IMR-90 (cell line): ENCODE measurements around the gene ADGRG3. TPM values are rescaled to one million over a fixed set of nuclear protein-coding genes. Genes with fewer than 3 reads are reported as not detected.

Experiments used
- ATAC-seq: fragments of 200-7000 bp; cut with Tn5 transposase; 2 replicates; pipeline ENCODE4 v1.9.1; 2020; ENCODE audit warnings: low read depth, mild to moderate bottlenecking, moderate library complexity
- BruUV-seq: library from RNA; stranded (reverse); fragments of 400-500 nt; replicated peaks from 2 replicates; lab custom pipeline; 2021; lab: Mats Ljungman, UMichigan
- CTCF ChIA-PET: fragments of 300-600 bp; formaldehyde crosslinking; extraction: SDS; loops from one replicate; lab custom pipeline; 2021; ENCODE audit warnings: antibody characterized with exemption; lab: Yijun Ruan, JAX
- POLR2A ChIA-PET: fragments of 300-600 bp; sonication (Branson Sonifier 250); formaldehyde crosslinking; loops from one replicate; lab custom pipeline; 2022; ENCODE audit warnings: antibody characterized with exemption; ENCODE audit not compliant: unreplicated experiment; lab: Charles Lee
- DNase-seq: peaks from one replicate; pipeline ENCODE4 v3.0.0; 2013
- H2AFZ ChIP-seq: replicated peaks from 2 replicates; pipeline ENCODE3; 2013; ENCODE audit warnings: low read length, mild to moderate bottlenecking; ENCODE audit not compliant: poor library complexity
- H2AK5ac ChIP-seq: 2 replicates; pipeline ENCODE4 v1.6.1; 2013; ENCODE audit warnings: low read depth, low read length, inconsistent platforms
- H2AK9ac ChIP-seq: replicated peaks from 2 replicates; pipeline ENCODE3; 2013; ENCODE audit warnings: mild to moderate bottlenecking, low read depth, low read length, moderate library complexity; ENCODE audit not compliant: poor library complexity
- H2BK120ac ChIP-seq: 2 replicates; pipeline ENCODE4 v1.6.1; 2013; ENCODE audit warnings: low read depth, low read length, inconsistent platforms
- H2BK15ac ChIP-seq: 3 replicates; pipeline ENCODE4 v1.6.1; 2013; ENCODE audit warnings: low read depth, low read length, inconsistent platforms
- H2BK20ac ChIP-seq: 2 replicates; pipeline ENCODE4 v1.6.1; 2013; ENCODE audit warnings: low read depth, mild to moderate bottlenecking, inconsistent platforms, low read length, moderate library complexity
- H2BK5ac ChIP-seq: 2 replicates; pipeline ENCODE4 v1.6.1; 2013; ENCODE audit warnings: mild to moderate bottlenecking, low read depth, low read length, inconsistent platforms; ENCODE audit not compliant: poor library complexity, severe bottlenecking
- H3K14ac ChIP-seq: replicated peaks from 2 replicates; pipeline ENCODE4 v1.6.1; 2013; ENCODE audit warnings: low read depth, low read length, inconsistent platforms
- H3K18ac ChIP-seq: 2 replicates; pipeline ENCODE4 v1.6.1; 2013; ENCODE audit warnings: low read depth, low read length, control low read depth
- H3K23ac ChIP-seq: 2 replicates; pipeline ENCODE4 v1.6.1; 2013; ENCODE audit warnings: low read depth, low read length, inconsistent platforms
- H3K27ac ChIP-seq: 2 replicates; pipeline ENCODE4 v1.5.1; 2013; ENCODE audit warnings: mild to moderate bottlenecking, control low read depth, low read length; ENCODE audit not compliant: insufficient read depth
- H3K27me3 ChIP-seq: 2 replicates; pipeline ENCODE4 v1.6.1; 2013; ENCODE audit warnings: low read length; ENCODE audit not compliant: control insufficient read depth, insufficient read depth
- H3K36me3 ChIP-seq: 2 replicates; pipeline ENCODE4 v1.6.1; 2013; ENCODE audit warnings: low read length, mixed read lengths; ENCODE audit not compliant: control insufficient read depth, insufficient read depth
- H3K4ac ChIP-seq: 2 replicates; pipeline ENCODE4 v1.6.1; 2013; ENCODE audit warnings: low read depth, low read length, inconsistent platforms
- H3K4me1 ChIP-seq: 2 replicates; pipeline ENCODE4 v1.6.1; 2013; ENCODE audit warnings: low read length, mixed read lengths; ENCODE audit not compliant: control insufficient read depth, insufficient read depth
- H3K4me2 ChIP-seq: 2 replicates; pipeline ENCODE4 v1.6.1; 2013; ENCODE audit warnings: low read depth, mild to moderate bottlenecking, control low read depth, low read length, moderate library complexity
- H3K4me3 ChIP-seq: 2 replicates; pipeline ENCODE4 v1.5.1; 2013; ENCODE audit warnings: low read depth, mild to moderate bottlenecking, control low read depth, low read length, moderate library complexity; ENCODE audit not compliant: insufficient read depth
- H3K56ac ChIP-seq: 2 replicates; pipeline ENCODE4 v1.6.1; 2013; ENCODE audit warnings: low read length, inconsistent platforms; ENCODE audit not compliant: insufficient read depth; ENCODE audit errors: extremely low read depth
- H3K79me1 ChIP-seq, 2 experiments: 2 replicates each; pipeline ENCODE4 v1.6.1; 2013; ENCODE audit warnings: low read length in 2 of 2, inconsistent platforms in 1 of 2, low read depth in 1 of 2
- H3K9ac ChIP-seq: 2 replicates; pipeline ENCODE4 v1.6.1; 2013; ENCODE audit warnings: low read depth, low read length, control low read depth
- H3K9me1 ChIP-seq: 2 replicates; pipeline ENCODE4 v1.6.1; 2013; ENCODE audit warnings: low read length, inconsistent platforms; ENCODE audit not compliant: insufficient read depth
- H3K9me3 ChIP-seq: 2 replicates; pipeline ENCODE4 v1.6.1; 2013; ENCODE audit warnings: low read length; ENCODE audit not compliant: control insufficient read depth, insufficient read depth
- H4K20me1 ChIP-seq: 2 replicates; pipeline ENCODE4 v1.6.1; 2013; ENCODE audit warnings: low read length, inconsistent platforms; ENCODE audit not compliant: insufficient read depth
- H4K5ac ChIP-seq: 2 replicates; pipeline ENCODE4 v1.6.1; 2013; ENCODE audit warnings: mild to moderate bottlenecking, low read depth, low read length, control low read depth
- H4K8ac ChIP-seq, 2 experiments: 2 replicates each; pipeline ENCODE4 v1.6.1; 2013; ENCODE audit warnings: low read depth in 2 of 2, low read length in 2 of 2, control low read depth in 1 of 2, inconsistent platforms in 1 of 2
- H4K91ac ChIP-seq: 2 replicates; pipeline ENCODE4 v1.6.1; 2013; ENCODE audit warnings: low read depth, low read length, inconsistent platforms; ENCODE audit not compliant: insufficient read depth
- CEBPB ChIP-seq: IDR thresholded peaks from 2 replicates; pipeline ENCODE4 v1.6.1; 2012; ENCODE audit warnings: low read depth, low read length, improper control_type of control experiment
- CHD1 ChIP-seq: IDR thresholded peaks from 2 replicates; pipeline ENCODE4 v1.6.1; 2012; ENCODE audit warnings: low read depth, low read length, improper control_type of control experiment
- FOS ChIP-seq: fragments of 150-350 bp; IDR thresholded peaks from 2 replicates; pipeline ENCODE4 v1.6.1; 2016; ENCODE audit warnings: low read depth, low read length
- MAFK ChIP-seq: IDR thresholded peaks from 2 replicates; pipeline ENCODE4 v1.6.1; 2012; ENCODE audit warnings: low read depth, low read length, improper control_type of control experiment
- MAZ ChIP-seq: IDR thresholded peaks from 2 replicates; pipeline ENCODE4 v1.6.1; 2012; ENCODE audit warnings: low read depth, mild to moderate bottlenecking, low read length, improper control_type of control experiment, moderate library complexity, borderline replicate concordance
- NFE2L2 ChIP-seq: fragments of 150-350 bp; IDR thresholded peaks from 2 replicates; pipeline ENCODE4 v1.6.1; 2016; ENCODE audit warnings: low read depth, mild to moderate bottlenecking, low read length
- POLR2A ChIP-seq: IDR thresholded peaks from 2 replicates; pipeline ENCODE4 v1.6.1; 2012; ENCODE audit warnings: mild to moderate bottlenecking, low read depth, low read length
- RAD21 ChIP-seq: IDR thresholded peaks from 2 replicates; pipeline ENCODE4 v1.6.1; 2012; ENCODE audit warnings: low read length, improper control_type of control experiment
- RCOR1 ChIP-seq: IDR thresholded peaks from 2 replicates; pipeline ENCODE4 v1.6.1; 2012; ENCODE audit warnings: mild to moderate bottlenecking, low read length, improper control_type of control experiment; ENCODE audit not compliant: insufficient replicate concordance
- RFX5 ChIP-seq: IDR thresholded peaks from 2 replicates; pipeline ENCODE4 v1.8.0; 2012; ENCODE audit warnings: low read depth, mild to moderate bottlenecking, low read length, moderate library complexity
- SMC3 ChIP-seq: fragments of 150-350 bp; IDR thresholded peaks from 2 replicates; pipeline ENCODE4 v1.6.1; 2016; ENCODE audit warnings: low read depth, mild to moderate bottlenecking, antibody characterized with exemption, low read length, moderate library complexity
- WGBS, 2 experiments: methylation state at CpG; one replicate each; pipeline versions ENCODE4 v1.1.5 to v1.1.7; 2013; ENCODE audit warnings: missing lambda C conversion rate in 2 of 2; ENCODE audit not compliant: insufficient read length in 1 of 2; ENCODE audit errors: extremely low coverage in 2 of 2; 5-methylcytosine and 5-hydroxymethylcytosine counted together
- dilution Hi-C: fragments of 300-500 bp; cut with HindIII; formaldehyde crosslinking; loops from one replicate; pipeline ENCODE4 v1.14.3; 2018; ENCODE audit warnings: low sequenced_read_pairs; ENCODE audit not compliant: unreplicated experiment
- in situ Hi-C: fragments of 300-500 bp; cut with MboI; formaldehyde crosslinking; loops from 3 replicates; pipeline ENCODE4 v1.14.3; 2019; ENCODE audit warnings: low sequenced_read_pairs, inconsistent platforms, mixed read lengths
- intact Hi-C: fragments of 100-400 bp; cut with micrococcal nuclease; formaldehyde crosslinking; loops from 2 replicates; pipeline ENCODE4 v1.10.0; 2022
- polyA plus RNA-seq, 3 experiments: library from polyadenylated mRNA; depleted of rRNA; stranded (reverse); fragments of >200 nt; gene quantifications; 2 replicates each; pipeline ENCODE4 v1.2.3, GENCODE V29; 2012; ENCODE audit warnings: low replicate concordance in 1 of 3
- total RNA-seq: library from RNA; depleted of rRNA; stranded (reverse); fragments of >200 nt; gene quantifications from 2 replicates; pipeline ENCODE4 v1.2.3, GENCODE V29; 2012
- TF ChIP-seq, protein P1 (sequence below): fragments of 150-350 bp; IDR thresholded peaks from 2 replicates; pipeline ENCODE4 v1.6.1; 2017; ENCODE audit warnings: mild to moderate bottlenecking, antibody characterized with exemption, low read length, low read depth
- TF ChIP-seq, protein P2 (sequence below): conservative IDR thresholded peaks from 2 replicates; pipeline ENCODE4 v1.5.1; 2012; ENCODE audit warnings: mild to moderate bottlenecking, low read depth, low read length, improper control_type of control experiment

Gene ADGRG3
- total and polyA plus RNA-seq, 2 of the 4 experiments (the other 2 are of a cell fraction) = not detected

DNA sequence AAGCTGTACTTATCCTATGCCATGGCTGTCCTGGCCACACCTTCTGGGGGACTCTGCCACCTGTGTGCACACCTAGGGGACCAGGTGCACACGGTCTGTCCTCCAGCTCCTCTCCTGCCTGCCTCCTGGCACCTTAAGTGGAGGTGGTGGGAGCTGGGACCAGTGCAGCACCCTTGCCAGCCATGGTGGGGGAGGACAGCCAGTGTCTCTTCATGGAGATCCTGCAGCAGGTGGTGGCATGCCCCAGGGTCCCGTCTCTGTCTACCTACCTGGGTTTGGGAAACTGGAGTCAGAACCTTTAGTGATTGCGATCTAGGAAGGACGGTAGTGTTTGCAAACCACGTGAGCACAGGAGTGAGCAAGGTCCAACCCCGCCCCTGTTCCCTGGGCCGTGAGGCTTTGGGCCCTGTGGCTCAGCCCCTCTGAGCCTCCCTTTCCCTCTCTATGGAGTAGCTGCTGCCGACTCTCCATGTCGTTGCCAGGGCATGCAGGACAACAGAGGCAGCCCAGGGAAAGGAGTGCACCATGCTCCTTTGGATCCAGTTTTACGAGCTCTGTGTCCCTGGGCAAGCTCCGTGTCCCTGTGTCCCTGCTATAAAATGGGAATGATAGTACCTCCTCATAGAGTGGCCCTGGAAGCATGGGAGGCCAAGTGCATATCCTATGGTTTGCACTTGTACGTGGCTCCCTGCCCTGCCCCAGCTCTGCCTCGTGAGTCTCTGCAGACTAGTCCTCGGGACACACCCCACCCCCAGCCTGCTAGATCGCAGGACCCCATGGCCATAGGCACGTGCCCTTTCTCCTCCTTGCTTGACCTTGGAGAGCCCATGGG, 32.6 kb upstream of the ADGRG3 start (continued):
- TF ChIP-seq, protein P1, sequence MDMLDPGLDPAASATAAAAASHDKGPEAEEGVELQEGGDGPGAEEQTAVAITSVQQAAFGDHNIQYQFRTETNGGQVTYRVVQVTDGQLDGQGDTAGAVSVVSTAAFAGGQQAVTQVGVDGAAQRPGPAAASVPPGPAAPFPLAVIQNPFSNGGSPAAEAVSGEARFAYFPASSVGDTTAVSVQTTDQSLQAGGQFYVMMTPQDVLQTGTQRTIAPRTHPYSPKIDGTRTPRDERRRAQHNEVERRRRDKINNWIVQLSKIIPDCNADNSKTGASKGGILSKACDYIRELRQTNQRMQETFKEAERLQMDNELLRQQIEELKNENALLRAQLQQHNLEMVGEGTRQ = no peak

DNA sequence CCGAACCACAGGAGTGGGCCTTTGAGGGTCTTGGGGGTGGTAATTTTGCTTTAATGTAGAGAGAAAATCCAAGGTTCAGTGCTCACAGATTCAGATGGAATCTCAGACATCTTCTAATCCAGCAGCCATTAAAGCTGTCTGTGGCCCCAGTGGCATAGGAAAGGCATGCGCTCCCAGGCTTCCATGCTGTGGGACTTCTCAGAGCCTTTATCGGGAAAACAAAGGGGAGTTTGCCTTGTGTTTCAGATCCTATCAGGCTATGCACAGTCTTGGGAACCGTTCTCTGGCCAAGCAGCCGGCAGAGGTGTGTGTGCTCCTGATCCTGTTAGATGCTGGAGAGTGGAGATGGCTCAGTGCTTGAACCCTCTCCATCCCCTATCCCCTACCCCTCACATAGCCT, 31.9 kb upstream of the ADGRG3 start:
- H4K5ac ChIP-seq = no peak overlapping the region
- no peak overlapping the region for H3K4me3 ChIP-seq
- no peak overlapping the region for H2BK5ac ChIP-seq
- H4K20me1 ChIP-seq = no peaks in the 10 kb centered on the region
- peaks cover 18% of the 10 kb centered on the region for H3K27me3 ChIP-seq
- no peaks in the 10 kb centered on the region for H3K79me1 ChIP-seq
- H3K36me3 ChIP-seq = no peaks in the 10 kb centered on the region
- H2AK9ac ChIP-seq = no peak overlapping the region
- CTCF ChIA-PET = interaction anchor here (1.6 kb wide), 1 partner anchor 9 kb away, joined by 4 read pairs; no protein-coding TSS in a partner anchor
- H3K27ac ChIP-seq = no peak overlapping the region
- no peak overlapping the region for H3K9ac ChIP-seq
- no peak overlapping the region for H2BK15ac ChIP-seq
- peaks cover 7% of the 10 kb centered on the region for H3K9me1 ChIP-seq
- no peak overlapping the region for H4K91ac ChIP-seq
- intact Hi-C loops = no loop called here
- H2AK5ac ChIP-seq = no peak overlapping the region
- no peak overlapping the region for H2BK20ac ChIP-seq
- BruUV-seq = no TSS peak
- peaks cover 10% of the 10 kb centered on the region; the same call in 1 of the 2 replicates for H3K4me1 ChIP-seq
- POLR2A ChIA-PET = no interaction called here
- WGBS, 2 experiments = no CpG with 5 or more reads among the region's 5 CpGs
- DNase-seq (no peak), ATAC-seq (no peak)
- H3K4ac ChIP-seq = no peak overlapping the region
- dilution Hi-C loops = no loop called here
- H3K14ac ChIP-seq = no peak overlapping the region
- in situ Hi-C loops = no loop called here
- H2BK120ac ChIP-seq = no peak overlapping the region
- no peak overlapping the region for H3K56ac ChIP-seq
- no peaks in the 10 kb centered on the region for H3K9me3 ChIP-seq
- H2AFZ ChIP-seq = no peak overlapping the region
- no peak overlapping the region for H3K23ac ChIP-seq
- TF ChIP-seq MAZ (no peak), FOS (no peak), NFE2L2 (no peak), CEBPB (no peak), RAD21 (no peak), POLR2A (no peak), RCOR1 (no peak), RFX5 (no peak), MAFK (no peak), CHD1 (no peak), SMC3 (no peak)
- TF ChIP-seq, protein P2, sequence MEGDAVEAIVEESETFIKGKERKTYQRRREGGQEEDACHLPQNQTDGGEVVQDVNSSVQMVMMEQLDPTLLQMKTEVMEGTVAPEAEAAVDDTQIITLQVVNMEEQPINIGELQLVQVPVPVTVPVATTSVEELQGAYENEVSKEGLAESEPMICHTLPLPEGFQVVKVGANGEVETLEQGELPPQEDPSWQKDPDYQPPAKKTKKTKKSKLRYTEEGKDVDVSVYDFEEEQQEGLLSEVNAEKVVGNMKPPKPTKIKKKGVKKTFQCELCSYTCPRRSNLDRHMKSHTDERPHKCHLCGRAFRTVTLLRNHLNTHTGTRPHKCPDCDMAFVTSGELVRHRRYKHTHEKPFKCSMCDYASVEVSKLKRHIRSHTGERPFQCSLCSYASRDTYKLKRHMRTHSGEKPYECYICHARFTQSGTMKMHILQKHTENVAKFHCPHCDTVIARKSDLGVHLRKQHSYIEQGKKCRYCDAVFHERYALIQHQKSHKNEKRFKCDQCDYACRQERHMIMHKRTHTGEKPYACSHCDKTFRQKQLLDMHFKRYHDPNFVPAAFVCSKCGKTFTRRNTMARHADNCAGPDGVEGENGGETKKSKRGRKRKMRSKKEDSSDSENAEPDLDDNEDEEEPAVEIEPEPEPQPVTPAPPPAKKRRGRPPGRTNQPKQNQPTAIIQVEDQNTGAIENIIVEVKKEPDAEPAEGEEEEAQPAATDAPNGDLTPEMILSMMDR = no peak
- TF ChIP-seq, protein P1 = no peak
- H3K18ac ChIP-seq = no peak overlapping the region
- no peak overlapping the region for H3K4me2 ChIP-seq
- no peak overlapping the region for H4K8ac ChIP-seq
